ENCODE results near the gene EPHA6. TPM values are rescaled to one million over a fixed set of nuclear protein-coding genes. Genes with fewer than 3 reads are reported as not detected.
"Not testable (repeated sequence)": the region's sequence is repeated elsewhere in the genome, so short reads cannot be mapped to it uniquely, and the experiment has no call there.

The EPHA6 gene
- total RNA-seq, 2 experiments from 2014 or later: not detected

DNA sequence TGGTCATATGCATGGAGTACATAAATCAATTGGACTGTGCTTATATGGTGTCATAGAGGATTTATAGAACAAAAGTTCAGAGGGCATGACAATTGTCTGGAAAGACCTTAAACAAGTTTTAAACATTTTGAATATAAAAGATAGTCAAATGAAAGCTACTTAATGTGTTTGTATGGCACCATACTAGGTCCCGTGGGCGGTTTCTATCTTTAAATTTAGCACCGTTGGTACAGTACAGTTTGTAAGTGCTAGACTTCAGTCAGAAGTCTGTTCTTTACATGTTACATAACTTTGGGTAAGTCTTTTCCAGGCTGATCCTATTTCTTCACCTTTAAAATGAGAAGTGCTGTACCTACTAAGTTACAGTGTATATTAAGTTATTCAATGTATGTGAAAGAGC, 576.8 kb downstream of the EPHA6 start:
- POLR2A ChIA-PET: no interaction called here

DNA sequence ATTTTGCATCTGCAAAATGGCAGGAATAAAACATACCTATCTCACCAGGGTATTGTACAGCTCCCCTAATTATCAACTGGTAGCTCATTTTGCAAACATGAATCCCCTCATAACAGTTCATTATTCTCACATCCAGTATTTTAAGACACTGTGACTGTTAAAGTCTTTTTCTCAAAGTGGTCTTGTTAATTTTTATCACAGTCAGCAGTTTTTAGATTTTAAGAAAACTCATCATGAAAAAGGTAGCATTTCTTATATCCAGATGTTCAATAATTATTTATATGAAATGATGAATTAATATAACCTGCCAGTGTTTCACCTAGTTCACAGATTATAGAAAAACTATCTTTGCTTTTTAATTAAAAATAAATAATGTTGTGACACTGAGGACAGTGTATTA, 595.2 kb downstream of the EPHA6 start:
- POLR2A ChIA-PET: no interaction called here
- CTCF ChIA-PET: no interaction called here

More for the DNA sequence above, 576.8 kb downstream of the EPHA6 start:
- CTCF ChIA-PET: no interaction called here

GRCh38 chr3:97421565-97421964, 607.2 kb downstream of the EPHA6 start:
- POLR2A ChIA-PET: no interaction called here
- CTCF ChIA-PET: no interaction called here

DNA sequence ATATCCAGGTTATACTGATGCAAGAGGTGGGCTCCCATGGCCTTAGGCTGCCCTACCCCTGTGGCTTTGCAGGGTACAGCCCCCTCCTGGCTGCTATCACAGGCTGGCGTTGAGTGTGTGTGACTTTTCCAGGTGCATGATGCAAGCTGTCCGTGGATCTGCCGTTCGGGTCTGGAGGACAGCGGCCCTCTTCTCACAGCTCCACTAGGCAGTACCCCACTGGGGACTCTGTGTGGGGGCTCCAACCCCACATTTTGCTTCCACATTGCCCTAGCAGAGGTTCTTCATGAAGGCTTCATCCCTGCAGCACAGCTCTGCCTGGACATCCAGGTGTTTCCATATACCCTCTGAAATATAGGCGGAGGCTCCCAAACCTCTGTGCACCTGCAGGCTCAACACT, 610.6 kb downstream of the EPHA6 start:
- POLR2A ChIA-PET: no interaction called here
- CTCF ChIA-PET: no interaction called here

- ChIA-PET POLR2A (no interaction called here), CTCF (no interaction called here)
Measured at GRCh38 chr3:97430601-97431000, 616.2 kb downstream of the EPHA6 start.

GRCh38 chr3:97432914-97433313, 618.5 kb downstream of the EPHA6 start:
- ChIA-PET POLR2A (no interaction called here), CTCF (no interaction called here)

- ChIA-PET POLR2A (no interaction called here), CTCF (no interaction called here)
Measured at GRCh38 chr3:97438131-97438530, 623.7 kb downstream of the EPHA6 start.

GRCh38 chr3:97439373-97439772, 625.0 kb downstream of the EPHA6 start:
- CTCF ChIA-PET: no interaction called here
- POLR2A ChIA-PET: no interaction called here

- POLR2A ChIA-PET: no interaction called here
- CTCF ChIA-PET: no interaction called here
Measured at GRCh38 chr3:97464035-97464434, 649.6 kb downstream of the EPHA6 start.

DNA sequence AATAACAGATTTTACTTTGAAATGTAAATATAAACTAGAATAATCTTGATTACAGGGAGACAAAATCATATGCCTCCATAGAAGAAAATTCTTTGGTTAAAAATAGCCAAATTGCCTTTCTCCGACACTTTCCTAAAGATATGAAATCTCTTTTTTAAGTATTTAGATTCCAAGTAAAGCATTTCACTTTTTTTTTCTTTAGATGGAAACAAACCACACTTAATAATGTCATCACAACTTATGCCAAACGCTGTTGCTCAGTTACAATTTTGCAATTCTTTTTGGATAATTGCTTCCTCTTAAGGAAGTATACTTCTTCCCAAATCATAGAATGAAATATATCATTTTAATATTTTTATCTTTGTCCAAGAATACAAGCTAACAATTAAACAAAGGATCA, 656.1 kb downstream of the EPHA6 start:
- CTCF ChIA-PET: no interaction called here

DNA sequence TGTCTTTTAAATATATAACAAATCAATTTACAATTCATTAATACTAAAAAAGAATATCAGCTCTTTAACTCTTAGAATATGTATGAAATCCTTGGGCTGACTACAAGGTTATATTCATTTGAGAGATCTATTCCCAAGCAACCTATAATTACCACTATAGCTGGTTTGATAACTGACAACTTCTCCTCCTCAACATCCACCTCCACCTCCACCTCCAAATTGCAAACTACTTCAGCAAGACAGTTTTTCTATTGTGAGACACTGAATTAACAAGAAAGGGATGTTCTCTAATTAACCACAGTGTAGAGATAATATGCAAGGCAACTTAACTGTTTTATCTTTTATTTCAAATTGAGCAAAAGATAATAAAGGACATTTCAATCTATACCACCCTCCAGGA, 665.3 kb downstream of the EPHA6 start:
- CTCF ChIA-PET: no interaction called here
- POLR2A ChIA-PET: no interaction called here

More for the DNA sequence above, 656.1 kb downstream of the EPHA6 start:
- POLR2A ChIA-PET: no interaction called here

- POLR2A ChIA-PET, CTCF ChIA-PET: not testable (repeated sequence)
Measured at GRCh38 chr3:97480696-97481289, 666.4 kb downstream of the EPHA6 start.

DNA sequence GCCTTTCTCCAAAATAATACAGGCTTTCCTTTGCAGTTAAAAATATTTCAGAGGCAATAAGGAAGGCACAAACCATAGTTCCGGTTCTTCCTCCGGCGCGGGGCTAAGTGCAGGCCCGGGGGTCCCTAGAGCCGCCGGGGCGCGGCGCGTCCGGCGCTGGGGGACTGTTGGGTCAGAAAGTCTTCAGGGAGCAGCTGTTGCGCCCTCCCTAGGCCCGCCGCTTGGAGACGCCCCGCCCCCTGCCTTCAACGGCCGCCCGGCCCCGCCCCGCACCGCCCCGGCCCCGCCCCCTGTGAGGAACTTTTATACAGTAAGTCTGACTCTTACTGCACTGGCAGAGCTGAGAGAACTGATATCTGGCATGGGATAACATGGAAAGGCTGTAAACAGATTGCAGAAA, 667.0 kb downstream of the EPHA6 start:
- ChIA-PET POLR2A (no interaction called here), CTCF (no interaction called here)

GRCh38 chr3:97485206-97485605, 670.8 kb downstream of the EPHA6 start:
- ChIA-PET CTCF (no interaction called here), POLR2A (no interaction called here)

DNA sequence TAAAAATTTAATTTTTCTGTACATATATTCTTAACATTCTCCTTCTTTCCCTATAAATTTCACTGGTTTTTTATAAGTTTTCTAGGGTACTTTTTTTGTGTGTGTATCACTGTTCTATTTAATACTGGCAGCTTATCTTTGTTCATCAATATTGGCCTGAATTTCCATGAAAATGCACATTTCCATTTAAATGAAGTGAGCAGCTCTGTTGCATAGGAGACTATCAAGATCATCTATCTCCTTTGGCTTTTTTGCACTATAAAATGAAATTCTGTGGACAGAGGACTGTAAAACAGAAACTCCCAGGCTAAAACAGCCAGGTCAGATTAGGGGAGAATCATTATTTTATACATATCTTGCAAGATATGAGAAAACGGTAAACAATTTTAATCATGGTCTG, 673.2 kb downstream of the EPHA6 start:
- POLR2A ChIA-PET: no interaction called here

GRCh38 chr3:97488741-97489140, 674.3 kb downstream of the EPHA6 start:
- CTCF ChIA-PET: no interaction called here
- POLR2A ChIA-PET: no interaction called here

More for the DNA sequence above, 673.2 kb downstream of the EPHA6 start:
- CTCF ChIA-PET: no interaction called here

GRCh38 chr3:97495896-97496295, 681.5 kb downstream of the EPHA6 start:
- CTCF ChIA-PET: no interaction called here
- POLR2A ChIA-PET: no interaction called here

DNA sequence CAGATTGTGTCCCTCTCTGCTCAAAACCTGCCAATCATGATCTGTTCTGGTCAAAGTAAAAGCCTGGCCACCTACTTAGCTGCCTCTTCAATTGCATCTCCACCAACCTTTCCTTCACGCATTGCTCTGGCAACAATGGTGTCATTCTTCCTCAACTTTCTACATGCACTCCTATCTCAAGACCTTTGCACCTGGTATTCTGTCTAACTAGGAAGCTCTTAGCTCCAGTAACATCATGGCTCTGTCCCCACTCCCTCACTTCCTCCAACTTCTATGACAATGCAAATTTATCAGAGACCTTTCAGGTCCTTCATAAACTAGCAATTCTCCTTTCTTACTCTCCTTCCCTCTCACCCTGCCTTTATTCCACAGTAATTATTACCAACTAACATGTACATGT, 682.7 kb downstream of the EPHA6 start:
- CTCF ChIA-PET: no interaction called here
- POLR2A ChIA-PET: no interaction called here

DNA sequence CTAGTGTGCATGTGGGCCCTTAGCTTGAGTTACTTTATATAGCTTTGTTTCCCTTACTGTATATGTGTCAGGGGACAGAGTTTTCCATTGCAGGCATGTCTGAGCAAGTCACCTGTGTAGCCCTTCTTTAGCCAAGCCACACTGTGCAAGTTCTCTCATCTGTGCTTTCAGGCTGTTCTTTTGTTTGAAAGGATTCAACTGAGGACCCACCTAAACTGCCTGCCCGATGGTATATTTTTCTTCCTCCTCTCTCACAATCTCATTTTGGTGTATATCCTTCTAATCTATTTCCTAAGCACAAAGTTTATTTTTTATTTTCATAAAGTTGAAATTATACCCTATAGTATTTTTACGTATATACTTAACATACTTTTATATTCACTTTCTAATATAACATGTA, 690.1 kb downstream of the EPHA6 start:
- POLR2A ChIA-PET: no interaction called here
- CTCF ChIA-PET: no interaction called here

GRCh38 chr3:97510795-97511194, 696.4 kb downstream of the EPHA6 start:
- POLR2A ChIA-PET: no interaction called here
- CTCF ChIA-PET: no interaction called here

DNA sequence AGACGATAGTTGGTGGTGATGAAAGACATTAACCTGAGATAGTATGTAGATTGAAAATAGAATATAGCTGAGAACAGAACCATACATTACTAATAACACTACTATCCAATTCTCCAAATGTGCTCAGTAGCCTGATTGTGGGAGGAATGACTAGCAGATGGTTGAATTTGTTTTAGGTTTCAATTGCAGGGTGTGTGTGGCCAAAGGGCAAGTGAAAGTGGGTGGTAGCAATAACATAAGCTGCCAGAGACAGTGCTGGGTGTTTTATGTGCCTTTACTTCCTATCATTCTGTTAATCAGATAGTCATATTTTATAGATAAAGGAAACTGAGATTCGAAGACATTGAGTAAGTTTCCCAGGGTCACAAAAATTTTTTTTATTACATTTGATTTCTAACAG, 700.7 kb downstream of the EPHA6 start:
- POLR2A ChIA-PET: no interaction called here
- CTCF ChIA-PET: no interaction called here

DNA sequence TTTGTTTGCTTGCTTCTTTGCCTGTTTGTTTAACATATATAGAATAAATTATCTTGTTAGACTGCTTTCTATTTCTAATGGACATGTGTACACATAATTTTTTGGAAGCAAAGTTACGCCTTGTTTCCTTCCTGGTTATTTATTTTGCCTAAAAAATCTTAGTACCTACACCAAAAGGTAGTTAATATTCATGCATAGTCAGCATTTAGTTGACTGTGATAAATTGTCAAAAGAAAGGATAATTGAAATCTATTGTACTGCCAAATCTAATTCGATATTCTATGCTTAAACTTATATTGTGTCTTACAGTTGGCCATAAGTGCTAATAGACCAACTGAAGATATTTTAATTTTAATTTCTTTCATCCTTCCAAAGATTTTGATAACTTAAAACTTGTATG, 716.3 kb downstream of the EPHA6 start:
- ChIA-PET POLR2A (no interaction called here), CTCF (no interaction called here)

- POLR2A ChIA-PET, CTCF ChIA-PET: not testable (repeated sequence)
Measured at GRCh38 chr3:97547573-97547972, 733.2 kb downstream of the EPHA6 start.

Data from activated CD8-positive, alpha-beta memory T cell treated with anti-CD3 and anti-CD28 coated beads for 36 hours (primary cell).